Measurements from ENCODE around the gene AMBRA1. TPM values are rescaled to one million over a fixed set of nuclear protein-coding genes. Genes with fewer than 3 reads are reported as not detected.

AMBRA1 gene
- total RNA-seq, 1 donor from 2014 or later = 36.9 TPM

DNA sequence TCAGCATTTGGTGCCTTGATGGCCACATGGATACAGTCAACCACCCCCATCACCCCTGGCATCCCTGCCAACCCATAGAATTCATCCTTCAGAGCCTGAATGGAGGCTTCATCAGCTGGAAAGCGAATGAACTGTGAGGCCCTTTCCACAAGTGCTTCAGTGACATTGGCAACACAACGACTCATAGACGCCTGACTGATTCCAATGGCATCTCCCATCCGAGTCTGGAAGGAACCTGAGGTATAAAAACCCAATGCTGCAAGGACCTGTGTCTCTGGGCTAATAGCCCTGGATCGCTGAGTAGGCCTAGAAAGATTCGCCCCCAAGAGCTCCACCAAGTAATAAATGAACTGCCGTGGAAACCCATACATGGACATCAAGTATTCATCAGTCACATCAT lies 21.9 kb upstream of the AMBRA1 start:
- Mint-ChIP-seq H3K27ac (ENCODE audit: unreplicated experiment) (no peak overlapping the region), H3K9me3 (ENCODE audit: unreplicated experiment) (no peaks in the 10 kb centered on the region), H3K4me3 (ENCODE audit: unreplicated experiment) (no peak overlapping the region), H3K4me1 (ENCODE audit: unreplicated experiment) (peaks cover 12% of the 10 kb centered on the region), H3K27me3 (ENCODE audit: unreplicated experiment) (peaks cover 5% of the 10 kb centered on the region), H3K36me3 (ENCODE audit: low read depth, unreplicated experiment) (no peaks in the 10 kb centered on the region)
- DNase-seq (ENCODE audit: low spot score) = no peak
- TF ChIP-seq, protein P1, sequence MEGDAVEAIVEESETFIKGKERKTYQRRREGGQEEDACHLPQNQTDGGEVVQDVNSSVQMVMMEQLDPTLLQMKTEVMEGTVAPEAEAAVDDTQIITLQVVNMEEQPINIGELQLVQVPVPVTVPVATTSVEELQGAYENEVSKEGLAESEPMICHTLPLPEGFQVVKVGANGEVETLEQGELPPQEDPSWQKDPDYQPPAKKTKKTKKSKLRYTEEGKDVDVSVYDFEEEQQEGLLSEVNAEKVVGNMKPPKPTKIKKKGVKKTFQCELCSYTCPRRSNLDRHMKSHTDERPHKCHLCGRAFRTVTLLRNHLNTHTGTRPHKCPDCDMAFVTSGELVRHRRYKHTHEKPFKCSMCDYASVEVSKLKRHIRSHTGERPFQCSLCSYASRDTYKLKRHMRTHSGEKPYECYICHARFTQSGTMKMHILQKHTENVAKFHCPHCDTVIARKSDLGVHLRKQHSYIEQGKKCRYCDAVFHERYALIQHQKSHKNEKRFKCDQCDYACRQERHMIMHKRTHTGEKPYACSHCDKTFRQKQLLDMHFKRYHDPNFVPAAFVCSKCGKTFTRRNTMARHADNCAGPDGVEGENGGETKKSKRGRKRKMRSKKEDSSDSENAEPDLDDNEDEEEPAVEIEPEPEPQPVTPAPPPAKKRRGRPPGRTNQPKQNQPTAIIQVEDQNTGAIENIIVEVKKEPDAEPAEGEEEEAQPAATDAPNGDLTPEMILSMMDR (IDR thresholded peaks at IDR 0.05; ENCODE audit: unreplicated experiment) = no peak

DNA sequence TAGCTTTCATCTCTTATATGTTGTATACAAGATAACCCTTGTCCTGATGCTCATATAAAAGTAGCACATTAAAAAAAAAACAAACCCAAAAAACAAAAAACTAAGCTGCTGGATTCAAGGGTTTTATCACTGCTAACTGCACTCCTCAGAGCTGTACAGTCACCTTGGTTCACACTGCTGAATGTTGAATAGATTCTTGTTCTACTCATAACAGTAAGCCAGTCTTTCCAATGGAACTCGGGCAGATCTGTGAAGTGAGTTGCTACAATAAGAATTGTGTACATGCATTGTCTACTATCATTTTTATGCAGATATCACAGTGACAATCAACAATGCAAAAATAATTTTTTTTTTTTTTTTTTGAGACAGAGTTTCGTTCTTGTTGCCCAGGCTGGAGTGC lies 18.5 kb upstream of the AMBRA1 start:
- H3K4me1 Mint-ChIP-seq (ENCODE audit: unreplicated experiment) = no peaks in the 10 kb centered on the region
- no peaks in the 10 kb centered on the region for H3K9me3 Mint-ChIP-seq (ENCODE audit: unreplicated experiment)
- no peak overlapping the region for H3K4me3 Mint-ChIP-seq (ENCODE audit: unreplicated experiment)
- DNase-seq (ENCODE audit: low spot score) = no peak
- no peak overlapping the region for H3K27ac Mint-ChIP-seq (ENCODE audit: unreplicated experiment)
- no peaks in the 10 kb centered on the region for H3K36me3 Mint-ChIP-seq (ENCODE audit: low read depth, unreplicated experiment)
- TF ChIP-seq, protein P1 (IDR thresholded peaks at IDR 0.05; ENCODE audit: unreplicated experiment) = no peak
- H3K27me3 Mint-ChIP-seq (ENCODE audit: unreplicated experiment) = no peaks in the 10 kb centered on the region

DNA sequence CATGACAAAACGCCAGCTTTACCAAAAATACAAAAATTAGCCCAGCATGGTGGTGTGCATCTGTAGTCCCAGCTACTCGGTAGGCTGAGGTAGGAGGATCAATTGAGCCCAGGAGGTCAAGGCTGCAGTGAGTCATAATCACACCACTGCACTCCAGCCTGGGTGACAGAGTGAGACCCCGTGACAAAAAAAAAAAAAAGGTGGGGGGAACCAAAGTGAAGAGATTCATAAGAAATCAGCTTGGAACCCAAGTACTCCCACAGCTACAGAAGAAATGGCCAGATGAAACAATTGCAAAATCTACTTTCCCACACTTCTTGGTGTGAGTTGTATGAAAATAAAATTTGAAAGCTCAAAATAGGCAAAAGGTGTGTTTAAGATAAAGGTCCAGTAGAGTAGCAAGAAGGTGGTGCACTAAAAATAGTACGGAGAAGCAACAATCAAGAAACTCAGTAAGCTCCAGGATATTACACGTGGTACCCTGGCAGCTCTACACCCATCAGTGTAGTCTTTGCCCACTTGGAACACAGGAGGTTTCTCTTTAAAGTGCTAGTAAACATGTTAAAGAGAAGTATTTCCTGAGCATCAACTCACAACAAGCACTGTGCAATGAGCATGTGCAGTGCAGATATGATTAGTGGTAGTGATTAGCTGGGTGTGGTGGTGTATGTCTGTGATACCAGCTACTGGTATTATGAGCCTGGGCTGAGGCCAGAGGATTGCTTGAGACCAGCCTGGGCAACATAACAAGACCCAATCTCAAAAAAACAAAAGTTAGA lies 17.9 kb upstream of the AMBRA1 start:
- TF ChIP-seq, protein P1 (IDR thresholded peaks at IDR 0.05; ENCODE audit: unreplicated experiment) = no peak
- no peaks in the 10 kb centered on the region for H3K36me3 Mint-ChIP-seq (ENCODE audit: low read depth, unreplicated experiment)
- DNase-seq (ENCODE audit: low spot score) = no peak
- H3K27ac Mint-ChIP-seq (ENCODE audit: unreplicated experiment) = no peak overlapping the region
- no peak overlapping the region for H3K4me3 Mint-ChIP-seq (ENCODE audit: unreplicated experiment)
- no peaks in the 10 kb centered on the region for H3K9me3 Mint-ChIP-seq (ENCODE audit: unreplicated experiment)
- no peaks in the 10 kb centered on the region for H3K27me3 Mint-ChIP-seq (ENCODE audit: unreplicated experiment)
- no peaks in the 10 kb centered on the region for H3K4me1 Mint-ChIP-seq (ENCODE audit: unreplicated experiment)

DNA sequence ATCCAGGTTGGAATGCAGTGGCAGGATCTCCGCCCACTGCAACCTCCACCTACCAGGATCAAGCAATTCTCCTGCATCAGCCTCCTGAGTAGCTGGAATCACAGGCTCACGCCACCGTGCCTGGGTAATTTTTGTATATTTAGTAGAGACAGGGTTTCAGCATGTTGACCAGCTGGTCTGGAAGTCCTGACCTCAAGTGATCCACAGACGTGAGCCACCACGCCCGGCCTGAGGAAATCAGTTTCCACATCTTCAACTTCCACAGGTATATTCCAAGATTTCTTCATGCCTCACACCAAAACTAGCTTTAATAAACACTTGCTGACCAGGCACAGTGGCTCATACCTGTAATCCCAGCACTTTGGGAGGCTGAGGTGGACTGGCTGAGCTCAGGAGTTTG lies 15.6 kb upstream of the AMBRA1 start:
- Mint-ChIP-seq H3K4me1 (ENCODE audit: unreplicated experiment) (no peaks in the 10 kb centered on the region), H3K27ac (ENCODE audit: unreplicated experiment) (no peak overlapping the region)

DNA sequence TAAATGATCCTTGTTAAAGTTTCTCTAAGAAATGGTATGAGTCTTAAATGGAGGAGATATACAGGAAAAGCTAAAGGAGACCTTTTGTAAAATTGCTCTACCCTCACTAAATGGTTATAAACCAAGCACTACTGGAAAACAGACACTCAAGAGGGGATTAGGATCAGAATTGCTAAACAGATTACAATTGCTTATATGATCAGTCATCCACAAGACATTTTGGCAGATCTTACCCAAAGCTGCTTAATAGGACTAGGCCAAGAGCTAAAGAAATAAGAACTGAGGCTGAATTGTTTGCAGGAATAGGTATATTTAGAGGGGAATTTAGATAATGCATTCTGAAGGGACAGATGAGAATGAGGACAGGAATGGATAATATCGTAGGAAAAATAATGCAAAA lies 13.7 kb upstream of the AMBRA1 start:
- no peak overlapping the region for H3K27ac Mint-ChIP-seq (ENCODE audit: unreplicated experiment)
- TF ChIP-seq, protein P1 (IDR thresholded peaks at IDR 0.05; ENCODE audit: unreplicated experiment) = no peak

More for the DNA sequence above, 15.6 kb upstream of the AMBRA1 start:
- no peaks in the 10 kb centered on the region for H3K9me3 Mint-ChIP-seq (ENCODE audit: unreplicated experiment)
- no peak for DNase-seq (ENCODE audit: low spot score)
- H3K36me3 Mint-ChIP-seq (ENCODE audit: low read depth, unreplicated experiment) = no peaks in the 10 kb centered on the region
- no peak overlapping the region for H3K4me3 Mint-ChIP-seq (ENCODE audit: unreplicated experiment)
- TF ChIP-seq, protein P1 (IDR thresholded peaks at IDR 0.05; ENCODE audit: unreplicated experiment) = no peak
- no peaks in the 10 kb centered on the region for H3K27me3 Mint-ChIP-seq (ENCODE audit: unreplicated experiment)

More for the DNA sequence above, 13.7 kb upstream of the AMBRA1 start:
- no peak for DNase-seq (ENCODE audit: low spot score)
- Mint-ChIP-seq H3K4me1 (ENCODE audit: unreplicated experiment) (no peaks in the 10 kb centered on the region), H3K27me3 (ENCODE audit: unreplicated experiment) (no peaks in the 10 kb centered on the region), H3K9me3 (ENCODE audit: unreplicated experiment) (no peaks in the 10 kb centered on the region), H3K36me3 (ENCODE audit: low read depth, unreplicated experiment) (no peaks in the 10 kb centered on the region), H3K4me3 (ENCODE audit: unreplicated experiment) (no peak overlapping the region)
